Muscle of back (tissue), 13 donors: ENCODE data around the gene NT5DC3. TPM values are rescaled to one million over a fixed set of nuclear protein-coding genes. Genes with fewer than 3 reads are reported as not detected.
A peak's percentile ranks its signal among the peaks of the same experiment; 100 is the strongest.

Source experiments
- DNase-seq, 3 donors: peaks; one replicate each; pipeline versions ENCODE4 v3.0.0 to v3.0.0-alpha.2; 2013
- long read RNA-seq, 9 donors: transcript quantifications; one replicate each; lab custom pipeline, GENCODE V29; 2026
- polyA plus RNA-seq, 10 donors: library from polyadenylated mRNA; unstranded; fragments of 120-200 nt; gene quantifications; one replicate each; pipeline ENCODE4 v1.2.1, GENCODE V29; 2013; ENCODE audit not compliant: insufficient read length in 10 of 10

The NT5DC3 gene
- polyA plus RNA-seq, result 10 to 100 TPM in 4 of 10 donors, 1 to 10 TPM in 6; 3.9 to 14.4 (median 8.8) TPM
- long read RNA-seq, donor 1, full-length matches to known transcripts, result 2 of 2 reads
- long read RNA-seq, donor 1, partial matches to known transcripts, result 0 of 2 reads
- long read RNA-seq, donor 1, other reads (novel, unspliced or antisense), result 0 of 2 reads
- long read RNA-seq, donor 2, result 0 reads
- long read RNA-seq, donor 3, result 0 reads
- long read RNA-seq, donor 4, result 0 reads
- long read RNA-seq, donor 5, result 0 reads
- long read RNA-seq, donor 6, full-length matches to known transcripts, result 2 of 2 reads
- long read RNA-seq, donor 6, partial matches to known transcripts, result 0 of 2 reads
- long read RNA-seq, donor 6, other reads (novel, unspliced or antisense), result 0 of 2 reads
- long read RNA-seq, donor 7, result 0 reads
- long read RNA-seq, donor 8, result 0 reads
- long read RNA-seq, donor 9, result 0 reads

DNA sequence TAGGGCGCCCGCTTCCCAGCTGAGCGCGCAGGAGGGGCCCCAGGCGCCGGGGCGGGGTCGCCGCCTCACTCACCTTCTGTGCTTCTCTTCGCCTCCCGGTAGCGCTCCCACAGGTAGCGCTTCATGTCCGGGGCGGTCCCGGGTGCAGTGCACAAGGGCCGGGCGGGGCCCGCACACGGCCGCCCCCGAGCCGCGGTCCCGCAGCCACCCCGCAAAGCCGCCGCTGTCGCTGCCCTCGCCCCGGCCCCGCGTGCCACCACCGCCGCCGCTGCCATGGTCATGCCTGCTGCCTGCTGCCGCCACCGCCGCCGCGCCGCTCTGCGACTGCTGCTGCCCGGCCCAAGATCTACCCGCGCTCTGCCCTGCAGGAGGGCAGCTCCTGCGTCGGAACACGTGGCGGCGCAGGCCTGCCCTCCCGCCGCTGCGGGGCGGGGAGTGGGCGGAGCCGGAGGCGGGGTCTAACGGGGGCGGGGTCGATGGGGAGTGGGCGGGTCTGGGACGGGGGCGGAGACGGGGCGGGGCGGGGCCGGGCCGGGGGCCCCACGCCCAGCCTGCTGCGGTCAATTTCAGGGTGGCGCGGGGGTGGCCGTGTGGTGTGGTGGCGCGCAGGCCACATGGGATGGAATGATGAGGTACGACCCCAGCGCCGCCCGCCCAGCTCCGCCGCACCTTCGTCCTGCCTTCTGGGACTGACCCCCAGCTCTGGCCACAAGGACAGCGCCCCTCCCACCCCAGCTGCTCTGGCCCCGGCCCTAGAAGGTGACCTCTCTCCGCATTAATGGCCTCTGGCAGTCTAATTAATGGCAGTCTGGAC lies at the start of gene NT5DC3:
TSS of gene NT5DC3 (minus strand) at position 359 of the 814 bp plus-strand sequence. CDS start at position 281, 78 bp downstream.
- peak; percentile 76 to 83 (median 79) for DNase-seq

DNA sequence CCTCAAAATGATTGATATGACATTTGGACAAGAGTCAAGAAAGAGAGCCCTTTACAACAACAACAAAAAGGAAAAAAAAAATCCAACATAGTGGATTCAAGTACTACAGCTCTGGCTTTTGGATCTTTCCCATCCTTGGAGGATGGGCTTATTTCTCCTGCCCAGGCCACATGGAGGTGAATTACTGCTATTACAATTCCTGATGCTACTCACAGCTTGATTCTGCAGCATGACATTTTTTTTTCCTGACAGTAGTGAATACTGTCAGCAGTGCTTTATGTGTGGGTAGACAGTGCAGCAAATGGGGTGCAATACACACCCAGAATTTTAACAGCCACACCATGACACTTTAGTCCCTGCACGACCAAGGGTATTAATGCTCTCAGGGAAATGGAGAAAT lies 46.7 kb upstream of the NT5DC3 start:
- no peak for DNase-seq

DNA sequence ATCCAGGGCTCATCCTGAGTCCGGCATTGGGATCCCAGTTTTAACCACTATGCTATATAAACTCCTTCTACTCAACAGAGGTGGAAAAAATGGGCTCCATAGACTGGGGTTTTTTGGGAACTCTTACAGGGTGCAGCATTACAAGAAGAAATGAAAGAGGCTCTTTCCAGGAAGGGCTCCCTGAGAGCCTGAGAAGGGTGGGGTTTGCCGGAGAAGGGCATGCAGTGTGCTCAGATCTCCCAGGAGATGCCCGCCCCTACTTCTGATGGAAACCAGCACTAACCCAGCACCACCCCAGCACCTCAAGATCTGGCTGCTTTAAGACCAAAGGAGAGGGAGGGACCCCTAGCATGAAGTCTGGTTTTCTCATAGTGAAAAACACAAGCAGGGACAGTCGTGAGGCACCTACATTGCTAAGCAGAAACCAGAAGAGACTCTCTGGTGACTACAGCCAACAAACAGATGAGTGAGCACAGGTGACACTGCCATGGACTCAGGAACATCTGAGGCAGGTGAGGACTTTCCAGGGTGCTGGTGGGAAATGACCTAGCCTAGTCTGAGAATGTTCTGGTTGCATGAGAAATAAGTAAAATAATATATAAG lies 45.3 kb upstream of the NT5DC3 start:
- DNase-seq, result no peak

DNA sequence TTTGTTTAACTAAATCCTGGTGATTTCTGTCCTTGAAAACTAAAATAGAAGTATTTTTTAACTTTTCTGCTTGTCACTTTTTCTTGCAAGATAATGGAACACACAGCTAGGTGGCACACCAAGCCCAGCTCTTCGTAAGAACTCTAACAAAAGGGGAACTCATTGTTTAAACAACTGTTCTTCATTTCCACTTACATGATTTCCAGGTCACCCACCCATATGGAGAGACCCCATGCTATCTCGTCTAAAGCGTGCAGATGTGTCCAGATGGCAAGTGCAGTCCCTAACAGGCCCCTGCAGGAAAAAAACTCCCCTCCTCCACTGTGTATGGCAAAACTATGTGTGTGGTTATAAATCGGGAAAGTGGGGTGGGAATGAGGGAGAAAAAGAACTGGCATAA lies 43.3 kb upstream of the NT5DC3 start:
- DNase-seq, result peak in 2 of 3 donors; percentile 37 to 63

DNA sequence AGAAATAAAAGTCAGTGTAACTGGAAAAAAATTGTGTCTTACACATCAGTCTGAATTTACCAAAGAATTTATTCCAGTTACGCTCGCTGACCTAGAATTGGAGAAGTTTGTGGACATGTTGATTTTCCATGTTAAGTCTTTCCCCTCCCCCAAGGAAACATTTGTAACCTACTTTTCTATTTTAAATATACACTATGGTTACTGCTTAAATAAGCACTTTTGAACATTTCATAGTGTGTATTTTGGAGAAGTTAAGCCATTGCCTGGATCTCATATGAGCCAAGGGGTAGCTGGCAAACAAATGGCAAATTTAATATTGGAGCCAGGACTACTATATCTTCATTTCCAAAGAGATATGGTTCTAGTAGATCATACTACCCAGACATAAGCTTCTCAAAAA lies 42.9 kb upstream of the NT5DC3 start:
- DNase-seq, result peak in 1 of 3 donors; percentile 12

DNA sequence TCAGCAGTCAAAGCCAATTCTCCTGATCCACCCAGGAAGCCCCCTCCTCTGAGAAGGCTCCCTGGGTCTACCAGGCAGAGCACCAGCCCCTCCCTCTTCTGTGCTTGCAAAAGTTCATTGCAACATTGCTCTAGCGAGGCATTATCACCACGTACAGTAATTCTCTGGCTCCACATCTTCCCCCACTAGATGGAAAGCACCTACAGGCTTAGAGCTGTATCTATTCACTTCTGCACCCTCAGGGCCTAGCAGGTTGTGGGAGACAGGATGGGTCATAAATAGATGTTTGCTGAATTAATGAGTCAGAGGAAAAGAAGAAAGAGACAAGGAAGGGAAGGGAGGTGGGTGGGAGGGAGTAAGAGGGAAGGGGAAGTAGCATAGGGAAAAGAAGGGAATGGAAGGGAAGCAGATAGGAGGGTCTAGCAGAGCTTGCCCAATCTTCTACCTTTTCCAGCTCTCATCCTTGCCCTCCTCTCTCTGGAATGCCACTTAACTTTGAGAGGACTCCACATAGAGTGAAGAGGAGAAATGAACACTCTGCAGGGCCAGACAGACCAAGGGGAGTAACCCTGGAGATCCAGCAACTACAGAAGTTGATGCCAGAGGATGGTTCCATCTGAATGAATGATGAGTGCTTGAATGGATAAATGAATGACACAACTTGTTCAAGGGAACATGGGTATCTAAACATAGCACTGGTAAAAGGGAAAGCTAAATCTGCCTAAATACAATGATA lies 42.0 kb upstream of the NT5DC3 start:
- no peak for DNase-seq

DNA sequence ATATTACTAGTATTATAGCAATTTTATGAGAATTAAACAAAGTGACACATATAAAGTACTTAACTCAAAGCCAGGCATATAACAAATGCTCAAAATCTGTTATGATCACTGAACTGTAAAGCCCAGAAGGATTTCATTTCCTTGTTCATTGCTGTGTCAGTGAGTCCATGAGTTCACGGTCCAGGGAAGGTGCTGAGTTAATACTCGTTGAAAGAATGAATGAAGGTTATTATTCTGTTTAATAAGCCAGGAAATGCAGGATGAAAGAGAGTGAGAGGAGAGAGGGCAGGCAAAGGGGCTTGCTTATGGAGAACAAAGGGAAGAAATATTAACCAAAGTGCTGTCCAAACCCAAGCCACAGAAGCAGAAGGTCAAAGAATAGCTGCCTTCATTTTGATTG lies 40.2 kb upstream of the NT5DC3 start:
- no peak for DNase-seq

DNA sequence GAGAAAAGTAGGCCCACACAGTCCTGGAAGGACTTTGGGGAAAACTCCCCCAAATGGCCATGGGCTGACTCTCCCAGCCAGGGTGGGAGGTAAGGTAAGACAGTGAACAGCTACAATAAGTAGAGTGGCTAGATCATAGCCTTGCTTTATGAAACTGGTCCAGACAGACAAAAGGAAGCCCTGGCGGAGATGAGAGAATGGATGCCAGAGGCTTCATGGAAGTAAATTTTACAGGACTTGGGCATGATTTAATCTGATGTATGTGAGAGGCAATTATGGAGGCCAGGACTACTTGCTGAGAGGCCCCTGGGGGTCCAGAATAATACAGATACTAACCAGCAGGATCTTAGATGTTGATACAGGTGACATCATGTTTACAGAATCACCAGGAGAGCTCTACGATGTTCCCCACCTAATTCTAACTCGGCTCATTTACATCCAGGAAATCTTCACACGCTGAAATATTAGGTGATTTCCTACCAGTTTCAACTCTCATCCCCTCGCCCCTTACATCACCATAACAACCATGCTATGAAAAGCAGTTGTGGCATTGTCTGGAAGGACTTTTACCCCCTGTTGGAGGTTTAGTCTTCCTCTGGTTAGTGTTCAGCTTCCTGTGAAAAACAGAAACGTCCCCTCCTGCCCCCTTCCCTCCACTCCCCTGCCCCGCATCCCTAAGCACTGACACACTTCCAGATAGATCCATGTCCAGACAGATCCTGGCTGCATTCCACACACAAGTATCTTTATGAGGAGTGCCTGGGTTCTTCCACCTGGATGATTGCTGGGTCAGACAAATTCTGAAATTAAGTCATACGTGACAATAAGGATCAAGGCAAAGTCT lies 39.5 kb upstream of the NT5DC3 start:
- no peak for DNase-seq

DNA sequence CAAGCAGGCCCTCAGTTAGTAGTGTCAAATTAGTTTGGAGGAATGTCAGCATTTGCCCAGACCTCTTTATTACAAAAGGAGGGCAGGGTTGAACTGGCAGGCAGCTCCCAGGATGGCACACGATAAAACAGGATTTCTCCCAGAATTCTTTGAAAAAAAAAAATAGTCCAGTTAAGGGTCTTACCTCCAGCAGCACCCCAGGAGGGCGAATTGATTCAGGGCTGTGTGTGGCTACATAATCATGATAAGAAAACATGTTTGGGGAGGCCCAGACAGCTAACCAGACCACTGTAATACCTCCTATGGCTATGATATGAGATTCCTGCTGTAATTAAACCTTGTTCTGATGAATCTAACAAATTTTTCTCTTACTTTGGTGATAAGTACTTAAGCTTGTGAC lies 38.8 kb upstream of the NT5DC3 start:
- DNase-seq, result no peak

DNA sequence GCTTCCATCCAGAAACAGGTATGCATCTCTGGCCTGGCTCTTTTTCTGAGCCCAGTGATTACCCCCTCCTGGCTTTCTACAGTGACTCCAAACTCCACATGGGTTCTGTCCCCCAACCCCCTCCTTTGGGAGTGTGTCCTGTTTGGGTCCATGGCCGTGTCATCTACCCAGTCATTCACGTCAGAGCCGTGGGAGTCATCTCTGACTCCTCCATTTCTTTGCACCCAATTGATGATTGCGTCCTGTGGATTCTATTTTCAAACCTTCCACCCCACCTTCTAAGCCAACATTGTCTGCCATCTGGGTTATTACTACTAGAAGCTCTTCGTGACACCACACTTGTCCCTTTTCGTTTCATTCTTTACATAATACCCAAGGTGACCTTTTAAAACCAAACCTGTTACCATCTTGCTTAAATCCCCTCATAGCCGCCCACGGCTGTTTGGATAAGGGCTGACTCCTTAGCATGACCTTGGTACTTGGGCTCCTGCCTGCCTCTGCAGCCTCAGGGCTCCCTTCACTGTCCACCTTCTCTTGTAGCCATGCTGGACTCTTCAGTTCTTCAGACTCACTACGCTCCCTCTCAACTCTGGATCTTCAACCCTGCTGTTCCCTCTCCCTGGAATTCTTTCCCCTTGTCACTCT lies 38.1 kb upstream of the NT5DC3 start:
- no peak for DNase-seq

DNA sequence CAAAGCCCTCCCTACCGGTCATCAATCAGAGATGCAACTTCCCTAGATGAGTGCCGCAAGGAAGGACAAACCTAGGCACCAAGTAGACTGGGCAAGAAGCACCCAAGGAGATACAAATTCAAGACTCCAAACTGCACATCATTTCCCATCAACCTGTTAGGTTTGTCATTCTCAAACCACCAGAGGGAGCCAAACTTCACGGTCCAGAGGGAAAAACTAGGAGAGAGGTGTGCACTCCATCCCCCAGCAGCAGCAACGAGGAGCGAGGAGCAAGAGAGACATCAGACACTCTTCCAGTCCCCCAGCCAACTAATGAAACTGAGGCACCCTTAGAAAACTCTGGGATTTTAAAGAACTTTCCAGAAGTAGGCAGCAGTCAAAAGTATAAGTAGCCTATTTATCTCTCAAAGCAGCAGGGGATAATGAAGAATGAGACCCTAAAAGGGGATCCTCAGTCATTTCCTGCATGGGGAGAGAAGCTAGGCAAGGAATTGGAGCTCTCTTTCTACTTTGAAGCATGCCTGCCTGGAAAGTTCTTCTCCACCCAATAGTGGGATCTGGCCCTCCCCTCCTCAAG lies 37.0 kb upstream of the NT5DC3 start:
- peak; percentile 40 to 61 (median 59) for DNase-seq

DNA sequence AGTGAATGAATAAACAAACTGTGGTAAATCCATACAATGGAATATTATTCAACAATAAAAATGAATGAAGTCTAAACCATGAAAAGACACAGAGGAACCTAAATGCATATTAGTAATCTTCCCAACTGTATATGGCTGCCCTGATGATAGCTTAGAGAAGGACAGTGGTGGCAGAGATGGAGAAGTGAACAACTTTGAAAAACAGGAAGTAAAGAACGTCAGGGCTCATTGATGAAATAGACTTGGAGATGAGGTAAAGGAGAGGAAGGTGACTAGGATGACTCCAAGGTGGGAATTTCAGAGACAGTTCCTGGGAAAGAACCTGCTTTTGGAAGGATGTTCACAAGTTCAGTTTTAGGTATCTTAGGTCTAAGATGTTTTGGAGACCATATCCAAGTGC lies 36.3 kb upstream of the NT5DC3 start:
- DNase-seq, result no peak

DNA sequence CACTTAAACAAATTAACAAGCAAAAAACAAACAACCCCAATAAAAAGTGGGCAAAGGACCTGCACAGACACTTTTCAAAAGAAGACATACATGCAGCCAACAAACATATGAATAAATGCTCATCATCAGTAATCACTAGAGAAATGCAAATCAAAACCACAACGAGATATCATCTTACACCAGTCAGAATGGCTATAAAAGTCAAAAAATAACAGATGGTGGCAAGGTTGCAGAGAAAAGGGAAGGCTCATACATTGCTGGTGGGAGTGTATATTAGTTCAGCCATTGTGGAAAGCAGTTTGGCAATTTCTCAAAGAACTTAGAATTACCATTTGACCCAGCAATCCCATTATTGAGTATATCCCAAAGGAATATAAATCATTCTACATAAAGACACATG lies 34.6 kb upstream of the NT5DC3 start:
- DNase-seq, result no peak

DNA sequence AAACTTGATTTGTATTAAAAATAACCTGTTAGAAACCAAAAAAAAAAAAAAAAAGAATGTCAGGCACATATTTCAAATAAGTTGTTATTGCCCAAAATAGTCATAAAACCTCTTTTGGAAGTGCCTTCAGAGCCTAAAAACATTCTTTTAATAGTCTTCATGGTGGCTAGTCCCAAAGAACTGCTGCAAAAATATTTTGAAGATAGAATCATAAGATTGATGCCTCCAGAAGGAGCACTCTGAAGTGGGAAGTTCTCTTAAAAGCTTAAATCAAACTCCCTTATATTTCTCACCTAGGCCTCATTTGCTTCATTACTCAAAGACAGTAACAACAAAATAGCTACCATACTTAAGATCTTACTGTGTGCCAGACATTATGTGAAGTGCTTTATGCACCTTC lies 27.2 kb upstream of the NT5DC3 start:
- DNase-seq, result no peak

DNA sequence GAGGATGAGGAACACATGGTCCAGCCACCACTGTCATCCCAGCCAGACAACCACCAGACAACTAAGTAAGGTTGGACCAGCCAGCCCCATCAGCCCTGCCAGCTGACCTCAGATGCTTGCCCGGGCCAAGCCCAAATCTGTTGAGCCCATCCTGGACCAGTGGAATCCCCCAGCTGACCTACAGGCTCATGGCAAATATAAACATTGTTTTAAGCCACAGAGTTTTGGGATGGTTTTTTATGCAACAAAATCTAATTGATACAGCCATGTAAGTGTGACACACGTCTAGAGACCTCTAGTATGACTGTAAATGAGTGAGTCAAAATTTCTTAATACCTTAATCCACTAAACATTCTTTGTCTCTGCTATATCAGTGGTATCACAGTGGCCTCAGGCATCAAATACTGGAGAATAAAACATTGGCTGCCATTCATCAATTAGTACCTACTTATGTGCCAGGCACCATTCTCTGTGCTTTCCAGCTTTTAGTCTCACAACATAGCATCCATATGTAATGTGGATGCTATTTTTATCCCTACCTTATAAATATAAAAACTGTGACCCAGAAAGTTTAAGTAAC lies 24.2 kb upstream of the NT5DC3 start:
- no peak for DNase-seq

DNA sequence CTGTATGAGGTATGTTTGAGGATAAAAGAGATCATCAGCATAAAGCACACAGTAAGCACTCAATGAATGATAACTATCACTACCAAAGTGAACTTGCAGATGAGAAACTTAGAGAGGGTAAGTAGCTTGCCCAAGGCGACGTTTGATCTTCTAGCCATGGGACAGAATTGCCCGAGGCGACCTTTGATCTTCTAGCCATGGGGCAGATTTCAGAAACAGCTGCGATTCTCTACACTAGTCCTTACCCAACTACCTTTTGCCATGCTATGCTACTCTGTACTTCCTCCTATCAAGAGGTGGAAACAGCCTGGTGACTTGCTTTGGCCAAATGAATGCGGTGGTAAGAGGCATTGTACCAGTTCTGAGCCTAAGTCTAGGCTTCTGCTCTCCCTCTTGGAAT lies 23.7 kb upstream of the NT5DC3 start:
- no peak for DNase-seq

DNA sequence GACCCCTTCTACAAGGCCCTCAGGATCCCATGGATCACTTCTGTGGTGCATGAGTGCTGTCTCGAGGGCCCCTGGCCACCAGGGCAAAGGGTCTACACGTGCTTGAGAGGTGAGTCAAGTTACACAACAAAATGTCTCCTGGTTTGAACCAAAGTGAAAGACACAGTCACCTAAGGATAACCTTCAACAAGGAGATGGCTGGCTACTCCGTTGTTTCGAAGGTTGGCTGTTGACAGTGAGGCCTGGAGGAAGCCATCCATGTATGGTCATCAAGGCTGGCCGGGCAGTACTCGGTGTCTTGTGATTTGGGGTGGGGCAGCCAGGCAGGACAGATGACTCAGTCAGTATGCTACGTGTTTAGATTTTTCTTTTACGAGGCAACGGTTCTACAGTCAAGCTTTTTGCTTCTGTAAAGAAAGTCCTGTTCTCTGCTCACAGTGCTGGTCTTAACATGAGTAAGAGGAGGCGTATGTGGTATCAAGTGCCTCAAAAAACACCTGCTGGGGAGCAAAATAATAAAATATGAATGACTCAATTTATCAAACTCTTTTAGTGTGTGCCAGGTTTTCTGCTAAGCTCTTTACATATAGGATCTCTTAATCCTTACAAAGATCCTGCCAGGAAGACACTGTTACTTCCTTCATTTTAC lies 18.0 kb upstream of the NT5DC3 start:
- peak in 1 of 3 donors; percentile 52 for DNase-seq

DNA sequence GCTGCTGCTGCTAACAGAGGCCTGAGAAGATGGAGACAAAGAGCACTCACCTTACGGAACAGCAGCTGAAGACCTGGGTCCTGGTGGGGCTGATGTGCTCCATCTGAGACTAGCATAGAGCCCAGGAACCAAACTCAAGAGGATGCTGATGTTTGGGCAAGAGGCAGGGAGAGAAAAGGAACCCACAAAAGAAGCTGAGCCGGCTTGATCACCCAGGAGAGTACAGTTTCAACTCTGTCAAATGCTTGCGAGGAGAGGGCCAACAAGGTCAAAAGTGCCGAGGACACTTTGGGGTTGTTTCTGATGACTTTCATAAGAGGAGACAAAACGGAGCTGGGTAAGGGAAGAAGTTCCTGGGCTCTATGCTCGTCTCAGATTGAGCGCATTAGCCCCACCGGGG lies 17.3 kb upstream of the NT5DC3 start:
- DNase-seq, result no peak

DNA sequence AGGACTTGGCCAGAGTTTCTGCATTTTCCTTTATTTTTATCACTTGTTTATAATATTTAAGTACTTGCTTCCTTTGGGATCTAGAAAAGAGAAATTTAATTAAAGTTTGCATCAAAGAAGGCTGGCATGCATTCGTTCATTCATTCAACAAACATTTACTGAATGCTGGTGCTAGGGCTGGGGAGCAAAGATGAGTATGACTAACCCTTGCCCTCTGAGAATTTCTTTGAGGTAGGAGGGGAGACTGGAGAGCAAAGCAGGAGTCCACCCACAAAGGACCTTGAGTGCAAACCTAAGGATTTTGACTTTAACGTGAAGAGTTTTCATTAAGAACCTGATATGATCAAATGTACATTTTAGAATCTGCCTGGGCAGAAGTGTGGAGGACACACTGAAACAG lies 16.1 kb upstream of the NT5DC3 start:
- DNase-seq, result no peak
